Left ventricle myocardium inferior (tissue), 1 donor: ENCODE results near the gene MACROD2. TPM values are rescaled to one million over a fixed set of nuclear protein-coding genes. Genes with fewer than 3 reads are reported as not detected.
"Not testable (repeated sequence)": the region's sequence is repeated elsewhere in the genome, so short reads cannot be mapped to it uniquely, and the experiment has no call there.

Experiments used
- DNase-seq: peaks from one replicate; pipeline ENCODE4 v3.0.0-alpha.2; 2020
- H3K27ac ChIP-seq: fragments of 200-600 bp; replicated peaks from 2 replicates; pipeline ENCODE4 v1.8.0; 2021
- H3K27me3 ChIP-seq: fragments of 200-600 bp; 2 replicates; pipeline ENCODE4 v1.8.0; 2021; ENCODE audit warnings: low read depth
- H3K36me3 ChIP-seq: fragments of 200-600 bp; 2 replicates; pipeline ENCODE4 v1.8.0; 2021
- H3K4me1 ChIP-seq: fragments of 200-600 bp; 2 replicates; pipeline ENCODE4 v1.8.0; 2021
- H3K4me3 ChIP-seq: fragments of 200-600 bp; 2 replicates; pipeline ENCODE4 v1.8.0; 2021; ENCODE audit warnings: mild to moderate bottlenecking, moderate library complexity
- H3K9me3 ChIP-seq: fragments of 200-600 bp; replicated peaks from 2 replicates; pipeline ENCODE4 v1.8.0; 2021
- CTCF ChIP-seq: fragments of 200-600 bp; IDR thresholded peaks from 2 replicates; pipeline ENCODE4 v1.8.0; 2021; ENCODE audit warnings: antibody characterized with exemption, mild to moderate bottlenecking, borderline replicate concordance
- intact Hi-C: fragments of 100-400 bp; cut with micrococcal nuclease; formaldehyde crosslinking; loops from one replicate; pipeline ENCODE4 v1.11.0; 2022
- total RNA-seq: library from RNA; stranded (reverse); fragmentation: NEBNext Ultra II Directional; extraction: Animal tissue kit (Norgen Biotek cat#: 25700); gene quantifications from one replicate; pipeline ENCODE4 v1.2.1, GENCODE V29; 2021
- donor health status: DM: no; HTN: yes; CAD: no; lungs with severe emphysema.

MACROD2 gene
- total RNA-seq, 1 donor from 2014 or later = 3.6 TPM

GRCh38 chr20:14260367-14260766 is 265.1 kb downstream of the MACROD2 start:
- no peak overlapping the region for H3K4me3 ChIP-seq
- intact Hi-C loops = no loop called here
- no peak for TF ChIP-seq CTCF

GRCh38 chr20:14264869-14265268 is 269.6 kb downstream of the MACROD2 start:
- no peak overlapping the region for H3K4me3 ChIP-seq
- no peak overlapping the region for H3K27ac ChIP-seq
- peak; percentile 51 for TF ChIP-seq CTCF
- intact Hi-C loops = no loop called here
- no peaks in the 10 kb centered on the region for H3K9me3 ChIP-seq
- no peaks in the 10 kb centered on the region for H3K4me1 ChIP-seq
- no peak for DNase-seq
- no peaks in the 10 kb centered on the region for H3K27me3 ChIP-seq
- no peaks in the 10 kb centered on the region for H3K36me3 ChIP-seq

More at GRCh38 chr20:14260367-14260766, 265.1 kb downstream of the MACROD2 start:
- Histone ChIP-seq H3K4me1 (no peaks in the 10 kb centered on the region), H3K36me3 (no peaks in the 10 kb centered on the region), H3K27ac (no peak overlapping the region), H3K27me3 (no peaks in the 10 kb centered on the region), H3K9me3 (no peaks in the 10 kb centered on the region)
- DNase-seq = no peak

GRCh38 chr20:14266246-14266645 is 270.9 kb downstream of the MACROD2 start:
- Histone ChIP-seq H3K4me1 (no peaks in the 10 kb centered on the region), H3K36me3 (no peaks in the 10 kb centered on the region), H3K4me3 (no peak overlapping the region), H3K27me3 (no peaks in the 10 kb centered on the region), H3K9me3 (no peaks in the 10 kb centered on the region), H3K27ac (no peak overlapping the region)
- TF ChIP-seq CTCF = no peak
- no peak for DNase-seq
- intact Hi-C loops = no loop called here

- H3K4me1 ChIP-seq, H3K36me3 ChIP-seq, H3K9me3 ChIP-seq, H3K27me3 ChIP-seq, DNase-seq, intact Hi-C loops, H3K27ac ChIP-seq, H3K4me3 ChIP-seq: not testable (repeated sequence)
Observed at GRCh38 chr20:14270751-14271150, 275.4 kb downstream of the MACROD2 start.

GRCh38 chr20:14282140-14282539 is 286.8 kb downstream of the MACROD2 start:
- intact Hi-C loops = no loop called here
- no peaks in the 10 kb centered on the region for H3K4me1 ChIP-seq
- no peak overlapping the region for H3K4me3 ChIP-seq
- no peak overlapping the region for H3K27ac ChIP-seq
- TF ChIP-seq CTCF = no peak
- no peaks in the 10 kb centered on the region for H3K9me3 ChIP-seq
- H3K36me3 ChIP-seq = no peaks in the 10 kb centered on the region
- no peaks in the 10 kb centered on the region for H3K27me3 ChIP-seq
- DNase-seq = no peak

GRCh38 chr20:14284443-14284842 is 289.1 kb downstream of the MACROD2 start:
- no peak overlapping the region for H3K27ac ChIP-seq
- H3K4me1 ChIP-seq = no peaks in the 10 kb centered on the region
- intact Hi-C loops = no loop called here
- H3K36me3 ChIP-seq = no peaks in the 10 kb centered on the region
- no peak overlapping the region for H3K4me3 ChIP-seq
- no peaks in the 10 kb centered on the region for H3K27me3 ChIP-seq
- no peaks in the 10 kb centered on the region for H3K9me3 ChIP-seq
- no peak for DNase-seq
- TF ChIP-seq CTCF = no peak
